ENCODE data around the gene GNB1.

The GNB1 gene

DNA sequence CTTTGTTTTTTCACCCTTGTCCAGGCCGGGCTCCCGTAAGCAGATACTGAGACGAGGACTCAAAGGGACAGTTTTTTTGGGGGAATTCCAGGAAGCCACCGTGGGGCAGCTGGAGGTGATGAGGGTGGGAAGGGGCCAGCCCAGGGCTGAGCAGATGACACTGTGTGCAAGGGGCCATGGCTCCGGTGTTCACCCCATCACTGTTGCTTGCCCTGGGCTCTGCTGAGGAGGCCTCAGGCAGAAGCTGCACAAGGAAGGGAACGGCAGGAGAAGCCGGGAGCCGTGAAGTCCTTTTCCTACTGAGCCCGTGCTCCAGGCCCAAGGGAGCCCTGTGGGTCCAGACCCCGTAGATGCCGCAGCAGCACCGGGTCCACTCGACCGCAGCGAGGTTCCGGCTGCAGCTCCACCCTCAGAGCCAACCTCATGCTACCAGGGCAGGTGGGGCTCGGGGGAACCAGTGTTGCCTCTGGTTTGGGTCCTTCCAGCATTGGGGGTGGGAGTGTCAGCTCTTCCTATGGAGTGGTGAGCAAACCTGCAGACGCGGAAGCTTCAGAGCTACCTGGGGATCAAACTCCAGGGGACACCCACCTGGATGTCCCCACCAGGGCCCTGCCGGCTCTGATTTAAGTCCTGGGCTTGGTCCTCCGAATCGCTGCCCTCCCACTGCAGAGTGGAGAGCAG, 19.9 kb upstream of the GNB1 start:
- in situ Hi-C loops (cut with MboI; ENCODE audit: low sequenced_read_pairs) = no loop called here

DNA sequence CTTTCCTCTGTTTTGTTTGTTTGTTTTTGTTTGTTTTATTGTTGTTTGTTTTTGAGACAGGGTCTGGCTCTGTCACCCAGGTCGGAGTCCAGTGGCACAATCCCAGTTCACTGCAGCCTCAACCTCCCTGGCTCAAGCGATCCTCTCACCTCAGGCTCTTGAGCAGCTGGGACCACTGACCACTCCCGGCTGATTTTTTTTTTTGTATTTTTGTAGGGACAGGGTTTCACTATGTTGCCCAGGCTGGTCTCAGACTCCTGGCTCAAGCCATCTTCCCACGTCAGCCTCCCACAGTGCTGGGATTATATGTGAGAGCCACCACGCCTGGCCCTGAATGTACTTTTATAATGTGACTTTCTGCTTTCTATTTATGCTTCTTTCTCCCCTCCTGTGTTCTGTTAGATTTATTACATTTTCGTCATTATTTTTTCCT, 19.2 kb upstream of the GNB1 start:
- in situ Hi-C loops (cut with MboI; ENCODE audit: low sequenced_read_pairs) = no loop called here

- in situ Hi-C loops (cut with MboI; ENCODE audit: low sequenced_read_pairs) = no loop called here
These were observed 17.6 kb upstream of the GNB1 start for GRCh38 chr1:1908506-1908791.

DNA sequence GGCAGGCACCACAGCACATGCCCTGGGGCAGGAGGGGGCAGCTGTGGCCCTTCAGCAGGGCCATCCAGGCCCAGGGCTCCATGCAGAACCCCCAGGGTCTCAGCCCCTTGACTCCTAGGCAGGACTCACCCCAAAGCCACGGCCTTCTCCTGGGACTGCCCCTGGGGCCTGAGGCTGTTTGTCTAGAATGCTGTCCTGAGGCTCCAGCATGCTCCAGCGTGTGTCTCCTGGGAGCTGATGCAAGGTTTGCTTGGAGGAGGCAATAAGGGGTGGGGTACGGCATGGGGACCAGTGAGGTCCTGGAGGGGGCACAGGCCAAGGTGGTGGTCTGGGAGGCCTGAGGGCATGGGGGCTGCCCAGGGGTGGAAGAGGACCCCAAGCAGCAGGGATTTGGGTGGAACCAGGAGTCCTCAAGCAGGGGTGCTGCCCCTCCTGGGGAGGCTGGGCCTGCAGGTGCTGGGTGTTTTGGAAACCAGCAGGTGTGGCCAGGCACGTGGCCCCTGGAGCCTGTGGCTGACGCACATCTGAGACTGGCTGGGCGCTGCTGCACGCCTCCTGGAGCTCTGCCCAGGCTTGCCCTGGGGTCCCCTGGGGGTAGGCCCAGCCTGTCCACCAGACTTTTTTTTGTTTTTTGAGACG, 16.3 kb upstream of the GNB1 start:
- in situ Hi-C loops (cut with MboI; ENCODE audit: low sequenced_read_pairs) = no loop called here

- in situ Hi-C loops (cut with MboI; ENCODE audit: low sequenced_read_pairs) = no loop called here
These were observed 15.6 kb upstream of the GNB1 start for GRCh38 chr1:1906185-1907097.

DNA sequence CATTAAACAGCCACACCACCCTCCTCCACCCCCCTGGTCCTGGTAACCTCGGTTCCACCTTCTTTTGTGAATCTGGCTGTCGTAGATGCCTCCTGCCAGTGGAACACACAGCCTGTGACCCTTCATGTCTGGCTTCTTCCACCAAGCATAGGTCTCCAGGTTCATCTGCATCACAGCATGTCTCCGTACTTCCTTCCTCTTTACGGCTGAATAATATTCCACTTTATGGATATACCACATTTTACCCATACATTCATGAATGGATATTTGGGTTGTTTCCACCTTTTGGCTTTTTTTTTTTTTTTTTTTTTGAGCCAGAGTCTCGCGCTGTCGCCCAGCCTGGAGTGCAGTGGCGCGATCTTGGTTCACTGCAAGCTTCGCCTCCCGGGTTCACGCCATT, 12.3 kb upstream of the GNB1 start:
- in situ Hi-C loops (cut with MboI; ENCODE audit: low sequenced_read_pairs) = no loop called here

- in situ Hi-C loops (cut with MboI; ENCODE audit: low sequenced_read_pairs) = no loop called here
These were observed 10.9 kb upstream of the GNB1 start for GRCh38 chr1:1901641-1902294.

- in situ Hi-C loops (cut with MboI; ENCODE audit: low sequenced_read_pairs) = no loop called here
These were observed 10.2 kb upstream of the GNB1 start for GRCh38 chr1:1900883-1901640.

DNA sequence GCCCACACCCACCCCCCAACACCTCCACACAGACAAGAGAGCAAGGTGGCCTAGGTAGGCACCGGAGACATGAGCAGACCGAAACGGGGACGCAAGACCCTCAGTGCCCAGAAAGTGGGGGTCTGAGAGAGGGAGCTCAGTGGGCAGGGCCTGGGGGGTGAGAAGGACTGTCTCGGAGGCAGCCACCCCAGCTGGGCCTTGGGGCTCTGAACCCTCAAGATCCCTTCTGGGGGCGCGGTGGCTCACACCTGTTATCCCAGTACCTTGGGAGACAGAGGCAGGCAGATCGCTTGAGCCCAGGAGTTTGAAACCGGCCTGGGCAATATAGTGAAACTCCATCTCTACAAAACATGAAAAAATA, 9.1 kb upstream of the GNB1 start:
- in situ Hi-C loops (cut with MboI; ENCODE audit: low sequenced_read_pairs) = no loop called here

- in situ Hi-C loops (cut with MboI; ENCODE audit: low sequenced_read_pairs) = no loop called here
These were observed 8.5 kb upstream of the GNB1 start for GRCh38 chr1:1899266-1899966.

DNA sequence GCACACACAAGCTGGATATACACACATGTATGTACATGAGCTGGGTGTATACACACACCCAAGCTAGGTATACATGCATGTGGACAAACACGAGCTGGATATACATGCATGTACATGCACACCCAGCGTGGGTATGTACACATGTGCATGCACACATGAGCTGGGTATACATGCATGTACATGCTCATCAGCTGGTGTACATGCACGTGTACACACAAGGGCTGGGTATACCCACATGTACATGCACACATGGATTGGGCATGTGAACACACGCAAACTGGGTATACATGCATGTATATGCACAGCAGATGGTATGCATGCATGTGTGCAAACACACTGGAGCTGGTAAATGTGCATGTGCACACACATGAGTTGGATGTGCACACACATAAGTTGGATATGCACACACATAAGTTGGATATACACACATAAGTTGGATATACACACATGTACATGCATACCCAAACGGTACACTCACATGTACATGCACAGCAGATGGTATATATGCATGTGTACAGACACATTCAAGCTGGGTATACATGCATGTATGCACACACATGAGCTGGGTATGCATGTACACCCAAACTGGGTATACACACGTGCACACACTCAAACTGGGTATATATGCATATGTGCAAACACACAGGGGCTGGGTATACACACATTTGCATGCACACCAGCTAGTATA, 7.5 kb upstream of the GNB1 start:
- in situ Hi-C loops (cut with MboI; ENCODE audit: low sequenced_read_pairs) = no loop called here

GRCh38 chr1:1895456-1896336, 4.8 kb upstream of the GNB1 start:
- in situ Hi-C loops (cut with MboI; ENCODE audit: low sequenced_read_pairs) = no loop called here

GRCh38 chr1:1895060-1895418, 4.2 kb upstream of the GNB1 start:
- in situ Hi-C loops (cut with MboI; ENCODE audit: low sequenced_read_pairs) = no loop called here

DNA sequence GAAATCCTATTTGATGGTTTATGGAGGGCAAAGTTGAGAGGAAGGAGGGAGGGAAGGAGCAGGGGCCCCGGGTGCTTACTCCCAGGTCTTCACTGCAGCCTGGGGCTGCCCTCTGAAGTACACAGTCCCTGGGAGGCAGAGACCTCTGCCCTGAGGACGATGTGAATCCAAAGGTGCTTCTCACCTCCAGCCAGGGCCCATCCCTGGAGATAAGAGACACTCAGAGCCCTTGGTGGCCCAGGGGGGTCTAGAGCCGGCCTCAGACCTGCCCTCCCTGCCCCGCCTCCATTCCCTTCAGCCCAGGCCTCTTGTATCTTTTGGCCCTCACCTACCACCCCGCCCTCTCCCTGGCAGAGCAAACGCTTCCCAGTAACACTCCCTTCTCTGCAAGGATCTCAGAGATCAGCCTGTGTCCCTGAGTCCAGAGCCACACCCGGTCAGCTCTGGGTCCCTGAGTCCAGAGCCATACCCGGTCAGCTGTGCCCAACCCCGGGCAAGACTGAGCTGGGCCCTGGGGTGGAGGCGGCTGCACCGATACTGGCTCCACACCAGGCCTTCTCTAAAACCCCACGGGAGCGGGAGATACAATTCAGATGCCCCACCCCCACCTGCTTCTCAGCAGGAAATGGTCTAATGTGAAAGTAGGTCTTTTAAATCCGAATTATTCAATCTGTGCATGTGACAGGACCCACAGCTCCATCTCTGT, 3.6 kb upstream of the GNB1 start:
- in situ Hi-C loops (cut with MboI; ENCODE audit: low sequenced_read_pairs) = no loop called here

DNA sequence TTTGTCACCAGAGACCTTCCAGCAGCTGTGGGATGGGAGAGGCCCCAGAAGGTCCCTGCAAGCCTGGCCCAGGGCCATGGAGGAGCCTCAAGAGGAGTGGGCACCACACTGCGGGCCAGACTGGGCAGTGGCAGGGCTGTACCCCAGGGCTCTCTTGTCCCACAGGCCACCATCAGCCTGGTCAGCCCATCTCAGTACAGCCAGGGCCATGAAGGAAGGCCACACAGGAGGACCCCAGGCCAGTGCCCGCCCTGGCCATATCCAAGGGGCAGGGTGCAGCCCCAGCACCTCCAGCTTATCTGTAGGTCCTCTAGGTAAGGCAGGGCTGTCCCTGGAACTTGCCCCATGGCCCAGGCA, 3.1 kb upstream of the GNB1 start:
- in situ Hi-C loops (cut with MboI; ENCODE audit: low sequenced_read_pairs) = no loop called here

DNA sequence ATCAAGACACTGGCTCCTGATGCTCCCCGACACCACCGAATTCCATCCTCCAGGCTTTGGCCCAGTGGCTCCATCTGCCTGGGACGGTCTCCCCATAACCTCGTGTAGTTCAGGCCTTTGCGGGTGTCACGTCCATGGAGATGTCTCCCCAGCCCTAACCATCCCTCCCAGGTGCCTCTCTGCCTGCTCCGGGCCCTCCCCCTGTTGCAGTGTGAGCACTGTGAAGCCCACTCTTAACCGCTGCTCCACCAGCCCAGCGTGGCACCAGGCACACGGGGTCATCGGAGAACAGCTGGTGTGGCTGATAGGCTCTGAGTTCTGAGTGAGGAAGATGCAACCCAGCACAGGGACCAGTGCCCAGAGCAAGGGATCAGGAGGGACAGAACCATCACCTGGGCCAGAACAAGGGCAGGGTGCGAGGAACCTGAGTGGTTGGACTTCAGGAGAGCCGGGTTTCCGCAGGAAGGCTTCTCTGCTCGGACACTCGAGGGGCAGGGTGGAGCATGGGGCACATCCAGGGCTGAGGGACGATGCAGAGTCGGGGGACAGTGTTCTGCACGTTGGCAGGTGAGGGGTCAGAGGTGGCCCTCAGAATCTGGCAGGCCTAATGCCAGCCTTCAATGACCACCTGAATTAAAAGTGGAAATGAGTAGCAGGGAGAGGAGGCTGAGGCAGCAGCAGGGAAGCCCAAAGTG, 2.6 kb upstream of the GNB1 start:
- in situ Hi-C loops (cut with MboI; ENCODE audit: low sequenced_read_pairs) = no loop called here

DNA sequence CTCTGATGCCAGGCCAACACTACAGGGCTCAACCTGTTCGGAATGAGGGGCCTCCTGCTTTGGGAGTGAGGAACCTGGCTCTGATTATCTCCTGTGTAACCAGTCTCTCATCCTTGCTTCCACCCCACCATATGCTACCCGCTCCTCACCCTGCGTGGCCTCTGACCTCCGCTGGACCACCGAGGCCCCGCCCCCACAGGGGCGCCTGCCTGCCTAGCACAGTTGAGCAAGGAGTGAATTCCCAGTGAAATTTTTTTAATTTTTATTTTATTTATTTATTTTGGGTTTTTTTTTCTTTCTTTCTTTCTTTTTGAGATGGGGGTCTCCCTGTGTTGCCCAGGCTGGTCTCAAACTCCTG, 1.9 kb upstream of the GNB1 start:
- in situ Hi-C loops (cut with MboI; ENCODE audit: low sequenced_read_pairs) = no loop called here

Data from HL-60/S4 treated with retinoic acid at 250 ng/mL for 4 days and 3 days (cell line).